ENCODE results near the gene TIGD2.

- TF ChIP-seq, protein P1, sequence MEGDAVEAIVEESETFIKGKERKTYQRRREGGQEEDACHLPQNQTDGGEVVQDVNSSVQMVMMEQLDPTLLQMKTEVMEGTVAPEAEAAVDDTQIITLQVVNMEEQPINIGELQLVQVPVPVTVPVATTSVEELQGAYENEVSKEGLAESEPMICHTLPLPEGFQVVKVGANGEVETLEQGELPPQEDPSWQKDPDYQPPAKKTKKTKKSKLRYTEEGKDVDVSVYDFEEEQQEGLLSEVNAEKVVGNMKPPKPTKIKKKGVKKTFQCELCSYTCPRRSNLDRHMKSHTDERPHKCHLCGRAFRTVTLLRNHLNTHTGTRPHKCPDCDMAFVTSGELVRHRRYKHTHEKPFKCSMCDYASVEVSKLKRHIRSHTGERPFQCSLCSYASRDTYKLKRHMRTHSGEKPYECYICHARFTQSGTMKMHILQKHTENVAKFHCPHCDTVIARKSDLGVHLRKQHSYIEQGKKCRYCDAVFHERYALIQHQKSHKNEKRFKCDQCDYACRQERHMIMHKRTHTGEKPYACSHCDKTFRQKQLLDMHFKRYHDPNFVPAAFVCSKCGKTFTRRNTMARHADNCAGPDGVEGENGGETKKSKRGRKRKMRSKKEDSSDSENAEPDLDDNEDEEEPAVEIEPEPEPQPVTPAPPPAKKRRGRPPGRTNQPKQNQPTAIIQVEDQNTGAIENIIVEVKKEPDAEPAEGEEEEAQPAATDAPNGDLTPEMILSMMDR (IDR thresholded peaks at IDR 0.05): no peak
- TF ChIP-seq, protein P2, sequence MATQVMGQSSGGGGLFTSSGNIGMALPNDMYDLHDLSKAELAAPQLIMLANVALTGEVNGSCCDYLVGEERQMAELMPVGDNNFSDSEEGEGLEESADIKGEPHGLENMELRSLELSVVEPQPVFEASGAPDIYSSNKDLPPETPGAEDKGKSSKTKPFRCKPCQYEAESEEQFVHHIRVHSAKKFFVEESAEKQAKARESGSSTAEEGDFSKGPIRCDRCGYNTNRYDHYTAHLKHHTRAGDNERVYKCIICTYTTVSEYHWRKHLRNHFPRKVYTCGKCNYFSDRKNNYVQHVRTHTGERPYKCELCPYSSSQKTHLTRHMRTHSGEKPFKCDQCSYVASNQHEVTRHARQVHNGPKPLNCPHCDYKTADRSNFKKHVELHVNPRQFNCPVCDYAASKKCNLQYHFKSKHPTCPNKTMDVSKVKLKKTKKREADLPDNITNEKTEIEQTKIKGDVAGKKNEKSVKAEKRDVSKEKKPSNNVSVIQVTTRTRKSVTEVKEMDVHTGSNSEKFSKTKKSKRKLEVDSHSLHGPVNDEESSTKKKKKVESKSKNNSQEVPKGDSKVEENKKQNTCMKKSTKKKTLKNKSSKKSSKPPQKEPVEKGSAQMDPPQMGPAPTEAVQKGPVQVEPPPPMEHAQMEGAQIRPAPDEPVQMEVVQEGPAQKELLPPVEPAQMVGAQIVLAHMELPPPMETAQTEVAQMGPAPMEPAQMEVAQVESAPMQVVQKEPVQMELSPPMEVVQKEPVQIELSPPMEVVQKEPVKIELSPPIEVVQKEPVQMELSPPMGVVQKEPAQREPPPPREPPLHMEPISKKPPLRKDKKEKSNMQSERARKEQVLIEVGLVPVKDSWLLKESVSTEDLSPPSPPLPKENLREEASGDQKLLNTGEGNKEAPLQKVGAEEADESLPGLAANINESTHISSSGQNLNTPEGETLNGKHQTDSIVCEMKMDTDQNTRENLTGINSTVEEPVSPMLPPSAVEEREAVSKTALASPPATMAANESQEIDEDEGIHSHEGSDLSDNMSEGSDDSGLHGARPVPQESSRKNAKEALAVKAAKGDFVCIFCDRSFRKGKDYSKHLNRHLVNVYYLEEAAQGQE (IDR thresholded peaks at IDR 0.05; ENCODE audit: insufficient read depth in 1 of 2, low read depth in 2 of 2, low read length in 1 of 2): no peak
These were observed 8.5 kb downstream of the TIGD2 start for GRCh38 chr4:89119836-89120235.
